ENCODE measurements around the gene CSRNP3. TPM values are rescaled to one million over a fixed set of nuclear protein-coding genes. Genes with fewer than 3 reads are reported as not detected.
"Not testable (repeated sequence)": the region's sequence is repeated elsewhere in the genome, so short reads cannot be mapped to it uniquely, and the experiment has no call there.

The CSRNP3 gene
- total RNA-seq, 1 experiment from 2014 or later: 0.41 TPM

GRCh38 chr2:165586019-165586418 is 116.5 kb downstream of the CSRNP3 start:
- H3F3A ChIP-seq (ENCODE audit: insufficient read depth, low read depth): no peaks in the 10 kb centered on the region
- no peaks in the 10 kb centered on the region for H3K79me2 ChIP-seq (ENCODE audit: low read depth)
- DNase-seq: no peak
- ChIA-PET CTCF (no interaction called here), POLR2A (ENCODE audit: unreplicated experiment) (no interaction called here)
- H3K36me3 ChIP-seq (ENCODE audit: low read depth): no peaks in the 10 kb centered on the region
- TF ChIP-seq EZH2 (IDR thresholded peaks at IDR 0.05; ENCODE audit: low read depth): no peak
- TF ChIP-seq CTCF (conservative IDR thresholded peaks at IDR 0.05): no peak
- no peak overlapping the region for H3K4me3 ChIP-seq
- no peak overlapping the region for H2AFZ ChIP-seq
- intact Hi-C loops (cut with micrococcal nuclease; ENCODE audit: unreplicated experiment): no loop called here
- no TSS peak for BruUV-seq (replicated peaks)
- no peak overlapping the region for H3K27ac ChIP-seq
- no peaks in the 10 kb centered on the region for H3K27me3 ChIP-seq (ENCODE audit: insufficient read depth, low read depth)
- no peaks in the 10 kb centered on the region for H3K9me3 ChIP-seq (ENCODE audit: insufficient read depth, low read depth)
- H4K20me1 ChIP-seq (ENCODE audit: insufficient read depth): no peaks in the 10 kb centered on the region
- no peaks in the 10 kb centered on the region for H3K4me1 ChIP-seq (replicated peaks; ENCODE audit: insufficient read depth)
- H3K4me2 ChIP-seq: no peak overlapping the region
- H3K9me2 ChIP-seq (ENCODE audit: insufficient read depth): no peaks in the 10 kb centered on the region

GRCh38 chr2:165587335-165587938 is 117.9 kb downstream of the CSRNP3 start:
- BruUV-seq (replicated peaks): no TSS peak
- Histone ChIP-seq H3K27ac (no peak overlapping the region), H3K4me3 (no peak overlapping the region), H4K20me1 (ENCODE audit: insufficient read depth) (no peaks in the 10 kb centered on the region), H3K27me3 (ENCODE audit: insufficient read depth, low read depth) (no peaks in the 10 kb centered on the region), H3K4me2 (no peak overlapping the region), H3K4me1 (replicated peaks; ENCODE audit: insufficient read depth) (no peaks in the 10 kb centered on the region), H3F3A (ENCODE audit: insufficient read depth, low read depth) (no peaks in the 10 kb centered on the region), H3K9me2 (ENCODE audit: insufficient read depth) (no peaks in the 10 kb centered on the region), H2AFZ (no peak overlapping the region), H3K79me2 (ENCODE audit: low read depth) (no peaks in the 10 kb centered on the region), H3K36me3 (ENCODE audit: low read depth) (no peaks in the 10 kb centered on the region), H3K9me3 (ENCODE audit: insufficient read depth, low read depth) (no peaks in the 10 kb centered on the region)
- TF ChIP-seq EZH2 (IDR thresholded peaks at IDR 0.05; ENCODE audit: low read depth): no peak
- no peak for TF ChIP-seq CTCF (conservative IDR thresholded peaks at IDR 0.05)
- no peak for DNase-seq
- ChIA-PET POLR2A (ENCODE audit: unreplicated experiment) (no interaction called here), CTCF (no interaction called here)
- intact Hi-C loops (cut with micrococcal nuclease; ENCODE audit: unreplicated experiment): no loop called here

- POLR2A ChIA-PET (ENCODE audit: unreplicated experiment); BruUV-seq (replicated peaks); H3K4me2 ChIP-seq; H3K9me3 ChIP-seq (ENCODE audit: insufficient read depth, low read depth); H3K36me3 ChIP-seq (ENCODE audit: low read depth); H2AFZ ChIP-seq; H3K4me3 ChIP-seq; H3K79me2 ChIP-seq (ENCODE audit: low read depth); H3K27me3 ChIP-seq (ENCODE audit: insufficient read depth, low read depth); intact Hi-C loops (cut with micrococcal nuclease; ENCODE audit: unreplicated experiment); H4K20me1 ChIP-seq (ENCODE audit: insufficient read depth); H3K27ac ChIP-seq; DNase-seq; CTCF ChIA-PET; H3K9me2 ChIP-seq (ENCODE audit: insufficient read depth); H3F3A ChIP-seq (ENCODE audit: insufficient read depth, low read depth); H3K4me1 ChIP-seq (replicated peaks; ENCODE audit: insufficient read depth): not testable (repeated sequence)
These were observed 121.5 kb downstream of the CSRNP3 start for GRCh38 chr2:165590999-165591398.

GRCh38 chr2:165593081-165593480 is 123.6 kb downstream of the CSRNP3 start:
- H3K79me2 ChIP-seq (ENCODE audit: low read depth): no peaks in the 10 kb centered on the region
- H3K4me1 ChIP-seq (replicated peaks; ENCODE audit: insufficient read depth): no peaks in the 10 kb centered on the region
- H2AFZ ChIP-seq: no peak overlapping the region
- no peaks in the 10 kb centered on the region for H3K9me2 ChIP-seq (ENCODE audit: insufficient read depth)
- BruUV-seq (replicated peaks): no TSS peak
- H3K27me3 ChIP-seq (ENCODE audit: insufficient read depth, low read depth): no peaks in the 10 kb centered on the region
- intact Hi-C loops (cut with micrococcal nuclease; ENCODE audit: unreplicated experiment): no loop called here
- no peaks in the 10 kb centered on the region for H3K9me3 ChIP-seq (ENCODE audit: insufficient read depth, low read depth)
- no peak for DNase-seq
- POLR2A ChIA-PET (ENCODE audit: unreplicated experiment): no interaction called here
- no peaks in the 10 kb centered on the region for H3F3A ChIP-seq (ENCODE audit: insufficient read depth, low read depth)
- CTCF ChIA-PET: no interaction called here
- H3K4me2 ChIP-seq: no peak overlapping the region
- H3K36me3 ChIP-seq (ENCODE audit: low read depth): no peaks in the 10 kb centered on the region
- TF ChIP-seq EZH2 (IDR thresholded peaks at IDR 0.05; ENCODE audit: low read depth) (no peak), CTCF (conservative IDR thresholded peaks at IDR 0.05) (no peak)
- H3K4me3 ChIP-seq: no peak overlapping the region
- H3K27ac ChIP-seq: no peak overlapping the region
- H4K20me1 ChIP-seq (ENCODE audit: insufficient read depth): no peaks in the 10 kb centered on the region
